DMS 273 (cell line): ENCODE results near the gene GNL1.
A peak's percentile ranks its signal among the peaks of the same experiment; 100 is the strongest.
"Not testable (repeated sequence)": the region's sequence is repeated elsewhere in the genome, so short reads cannot be mapped to it uniquely, and the experiment has no call there.

Source experiments
- DNase-seq: peaks from one replicate; lab custom pipeline; 2025; ENCODE audit not compliant: unreplicated experiment; lab: John Stamatoyannopoulos, UW

The GNL1 gene

DNA sequence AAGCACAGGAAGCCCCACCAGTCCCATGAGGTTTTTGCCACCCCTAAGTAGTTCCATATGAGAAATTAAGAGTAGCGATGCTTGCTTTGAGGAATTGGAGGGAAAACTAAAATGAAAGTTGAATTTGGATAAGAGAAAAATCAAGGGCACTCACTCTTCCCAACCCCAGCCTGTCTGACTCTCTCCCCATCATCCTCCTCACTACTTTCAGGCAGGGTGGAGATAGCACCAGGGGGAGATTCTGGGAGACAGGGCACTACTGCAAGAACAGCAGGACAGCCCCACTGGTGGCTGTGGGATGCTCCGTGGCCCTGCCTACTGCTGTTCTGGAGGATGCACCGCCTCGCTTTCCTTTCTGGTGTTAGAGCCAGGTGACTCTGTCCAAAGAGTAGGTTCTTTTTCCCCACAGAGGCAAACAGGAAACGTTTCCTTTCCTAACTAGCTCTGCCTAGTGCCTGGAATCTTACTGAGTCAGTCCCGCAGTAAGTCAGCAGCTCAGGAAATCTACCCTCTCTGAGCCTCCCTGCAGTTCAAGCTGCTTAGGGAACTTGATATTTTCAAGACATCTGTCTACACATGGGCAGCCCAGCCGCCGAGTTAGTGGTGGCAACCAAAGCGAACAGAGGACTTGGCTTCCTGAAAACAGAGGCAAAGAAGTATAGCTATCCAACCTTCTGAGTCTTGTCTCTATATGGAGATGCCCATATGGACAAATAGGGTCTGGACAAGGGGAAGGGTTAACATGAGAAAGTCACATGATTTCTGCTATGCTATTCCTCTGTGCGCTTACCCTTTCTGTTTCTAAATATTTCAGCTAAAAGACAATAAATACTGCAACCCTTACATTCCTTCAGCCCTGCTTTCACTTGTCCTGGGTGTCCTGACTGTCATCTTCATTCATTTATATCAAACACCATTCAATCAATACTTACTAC, 55.6 kb downstream of the GNL1 start:
- DNase-seq: peak; percentile 53

DNA sequence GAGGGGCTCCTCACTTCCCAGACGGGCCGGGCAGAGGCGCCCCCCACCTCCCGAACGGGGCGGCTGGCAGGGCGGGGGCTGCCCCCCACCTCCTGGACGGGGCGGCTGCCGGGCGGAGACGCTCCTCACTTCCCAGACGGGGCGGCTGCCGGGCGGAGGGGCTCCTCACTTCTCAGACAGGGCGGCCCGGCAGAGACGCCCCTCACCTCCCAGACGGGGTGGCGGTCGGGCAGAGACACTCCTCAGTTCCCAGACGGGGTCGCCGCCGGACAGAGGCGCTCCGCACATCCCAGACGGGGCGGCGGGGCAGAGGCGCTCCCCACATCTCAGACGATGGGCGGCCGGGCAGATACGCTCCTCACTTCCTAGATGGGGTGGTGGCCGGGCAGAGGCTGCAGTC, 57.6 kb downstream of the GNL1 start:
- not testable (repeated sequence) for DNase-seq

DNA sequence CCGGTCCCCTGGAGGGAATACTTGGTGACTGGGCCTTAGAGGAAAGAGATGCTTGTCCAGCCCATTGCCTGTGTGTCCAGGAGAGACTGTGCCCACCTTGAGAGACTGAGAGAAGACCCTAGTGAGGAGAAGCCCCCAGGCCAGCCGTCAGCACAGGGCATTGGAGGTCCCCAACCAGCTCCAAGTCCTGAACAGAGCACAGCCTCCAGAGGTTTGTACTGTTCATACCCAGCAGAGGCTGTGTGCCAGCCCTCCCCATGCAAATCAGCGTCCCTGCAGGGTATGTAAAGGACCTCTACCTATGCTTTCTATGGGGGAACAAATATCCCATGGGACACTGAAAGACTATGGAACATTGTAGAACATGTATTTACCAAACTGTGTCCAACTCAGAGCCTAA, 58.6 kb downstream of the GNL1 start:
- DNase-seq: no peak

DNA sequence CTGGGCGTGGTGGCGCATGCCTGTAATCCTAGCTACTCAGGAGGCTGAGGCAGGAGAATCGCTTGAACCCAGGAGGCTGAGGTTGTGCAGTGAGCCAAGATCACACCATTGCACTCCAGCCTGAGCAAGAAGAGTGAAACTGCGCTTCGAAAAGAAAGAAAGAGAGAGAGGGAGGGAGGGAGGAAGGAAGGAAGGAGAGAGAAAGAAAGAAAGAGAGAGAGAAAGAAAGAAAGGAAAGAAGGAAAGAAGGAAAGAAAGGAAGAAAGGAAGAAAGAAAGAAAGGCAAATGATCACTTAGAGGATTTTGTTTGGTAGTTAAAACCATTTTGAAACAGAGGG, 59.1 kb downstream of the GNL1 start:
- DNase-seq: not testable (repeated sequence)

DNA sequence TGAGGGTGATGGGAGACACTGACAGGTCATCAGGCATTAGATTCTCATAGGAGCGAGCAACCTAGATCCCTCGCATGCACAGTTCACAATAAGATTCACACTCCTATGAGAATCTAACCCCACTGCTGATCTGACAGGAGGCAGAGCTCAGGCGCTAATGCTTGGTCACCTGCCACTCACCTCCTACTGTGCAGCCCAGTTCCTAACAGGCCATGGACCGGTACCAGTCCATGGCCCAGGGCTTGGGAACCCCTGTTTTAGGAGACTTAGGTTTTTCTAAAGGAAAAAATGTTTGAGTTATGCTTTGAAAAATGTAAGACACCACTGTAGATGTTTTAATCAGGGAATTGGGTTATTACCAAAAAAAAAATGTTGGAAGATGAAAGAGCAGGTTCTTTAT, 60.3 kb downstream of the GNL1 start:
- no peak for DNase-seq

DNA sequence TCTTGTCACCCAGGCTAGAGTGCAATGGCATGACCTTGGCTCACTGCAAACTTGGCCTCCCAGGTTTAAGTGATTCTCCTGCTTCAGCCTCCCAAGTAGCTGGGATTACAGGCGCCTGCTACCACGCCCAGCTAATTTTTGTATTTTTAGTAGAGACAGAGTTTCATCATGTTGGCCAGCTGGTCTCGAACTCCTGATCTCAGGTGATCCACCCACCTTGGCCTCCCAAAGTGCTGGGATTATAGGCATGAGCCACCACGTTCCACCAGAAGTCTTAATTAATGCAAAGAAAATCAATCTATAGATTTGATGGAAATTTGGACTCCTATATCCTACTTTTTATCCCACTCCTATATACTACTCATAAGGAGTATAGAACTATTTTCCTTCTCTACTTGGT, 61.2 kb downstream of the GNL1 start:
- not testable (repeated sequence) for DNase-seq

DNA sequence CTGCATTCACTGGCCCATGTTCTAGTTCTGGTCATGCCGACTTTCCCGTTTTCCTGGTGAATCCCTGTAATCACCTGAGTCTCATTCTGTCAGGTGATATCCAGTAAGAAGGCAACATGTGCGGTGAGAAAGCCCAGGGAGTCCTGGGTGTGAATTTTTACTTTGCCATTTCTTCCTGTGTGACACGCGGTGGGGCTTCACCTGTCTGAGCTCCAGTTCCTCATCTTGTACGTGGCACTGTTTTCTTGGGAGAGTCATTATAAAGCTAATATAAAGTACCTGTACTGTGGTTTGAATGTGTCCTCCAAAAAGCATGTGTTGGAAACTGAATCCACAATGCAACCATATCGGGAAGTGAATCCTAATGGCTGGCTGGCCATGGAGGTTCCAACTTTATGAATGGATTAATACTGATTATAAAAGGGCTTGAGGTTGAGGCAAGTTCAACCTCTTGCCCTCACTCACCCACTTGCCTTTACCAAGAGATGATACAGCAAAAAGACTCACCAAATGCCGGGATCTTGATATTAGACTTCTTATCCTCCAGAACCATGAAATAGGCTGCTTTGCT, 61.9 kb downstream of the GNL1 start:
- DNase-seq: no peak

DNA sequence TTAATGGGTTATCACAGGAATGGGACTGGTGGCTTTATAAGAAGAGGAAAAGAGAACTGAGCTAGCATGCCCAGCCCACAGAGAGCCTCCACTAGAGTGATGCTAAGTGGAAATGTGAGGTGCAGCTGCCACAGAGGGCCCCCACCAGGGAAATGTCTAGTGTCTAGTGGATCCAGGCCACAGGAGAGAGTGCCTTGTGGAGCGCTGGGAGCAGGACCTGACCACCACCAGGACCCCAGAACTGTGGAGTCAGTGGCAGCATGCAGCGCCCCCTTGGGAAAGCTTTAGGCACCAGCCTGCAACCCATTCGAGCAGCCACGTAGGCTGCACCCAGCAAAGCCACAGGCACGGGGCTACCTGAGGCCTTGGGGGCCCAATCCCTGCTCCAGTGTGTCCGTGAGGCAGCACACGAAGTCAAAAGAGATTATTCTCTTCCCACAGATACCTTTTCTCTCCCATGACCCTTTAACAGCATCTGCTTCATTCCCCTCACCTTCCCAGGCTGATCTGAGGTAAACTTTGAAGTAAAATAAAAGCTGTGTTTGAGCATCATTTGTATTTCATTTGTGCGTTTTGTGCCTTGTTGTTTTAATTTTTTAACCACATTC, 62.5 kb downstream of the GNL1 start:
- DNase-seq: peak; percentile 16

DNA sequence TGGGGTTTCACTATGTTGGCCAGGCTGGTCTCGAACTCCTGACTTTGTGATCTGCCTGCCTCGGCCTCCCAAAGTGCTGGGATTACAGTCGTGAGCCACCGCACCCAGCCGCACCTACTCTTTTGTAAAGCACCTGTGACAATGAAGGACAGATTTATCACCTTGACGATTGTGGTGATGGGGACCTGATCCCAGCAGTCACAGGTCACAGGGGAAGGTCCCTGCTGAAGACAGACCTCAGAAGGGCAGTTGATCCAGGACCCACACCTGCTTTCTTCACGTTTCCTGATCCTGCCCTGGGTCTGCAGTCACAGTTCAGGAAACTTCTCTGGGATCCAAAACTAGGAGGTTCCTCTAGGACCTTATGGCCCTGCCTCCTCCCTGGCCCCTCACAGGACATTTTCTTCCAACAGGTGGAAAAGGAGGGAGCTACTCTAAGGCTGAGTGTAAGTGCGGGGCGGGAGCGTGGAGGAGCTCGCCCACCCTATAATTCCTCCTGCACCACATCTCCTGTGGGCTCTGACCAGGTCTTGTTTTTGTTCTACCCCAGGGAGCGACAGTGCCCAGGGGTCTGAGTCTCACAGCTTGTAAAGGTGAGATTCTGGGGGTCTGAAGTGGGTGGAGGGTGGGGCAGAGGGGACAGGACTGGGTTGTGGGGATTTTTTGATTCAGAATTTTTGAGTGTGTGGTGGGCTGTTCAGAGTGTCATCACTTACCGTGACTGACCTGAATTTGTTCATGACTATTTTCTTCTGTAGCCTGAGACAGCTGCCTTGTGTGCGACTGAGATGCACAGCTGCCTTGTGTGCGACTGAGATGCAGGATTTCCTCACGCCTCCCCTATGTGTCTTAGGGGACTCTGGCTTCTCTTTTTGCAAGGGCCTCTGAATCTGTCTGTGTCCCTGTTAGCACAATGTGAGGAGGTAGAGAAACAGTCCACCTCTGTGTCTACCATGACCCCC, 64.0 kb downstream of the GNL1 start:
- DNase-seq: no peak
